HG03103 (cell line): ENCODE data around the gene VPS13D.

ENCODE experiments used
- ATAC-seq: cut with Tn5 transposase; IDR thresholded peaks from one replicate; pipeline ENCODE4 v1.9.1; 2021; ENCODE audit warnings: low read depth; ENCODE audit not compliant: unreplicated experiment

Gene VPS13D

GRCh38 chr1:12397462-12398450 lies 167.9 kb downstream of the VPS13D start:
- no peak for ATAC-seq

GRCh38 chr1:12398479-12398878 lies 168.6 kb downstream of the VPS13D start:
- ATAC-seq = no peak

- ATAC-seq = no peak
Measured at GRCh38 chr1:12400027-12400693, 170.3 kb downstream of the VPS13D start.

- no peak for ATAC-seq
Measured at GRCh38 chr1:12402159-12402673, 172.4 kb downstream of the VPS13D start.

GRCh38 chr1:12402842-12403241 lies 173.0 kb downstream of the VPS13D start:
- no peak for ATAC-seq

GRCh38 chr1:12404918-12405317 lies 175.1 kb downstream of the VPS13D start:
- ATAC-seq = no peak

GRCh38 chr1:12405325-12406210 lies 175.7 kb downstream of the VPS13D start:
- no peak for ATAC-seq

- ATAC-seq = no peak
Measured at GRCh38 chr1:12406211-12407021, 176.6 kb downstream of the VPS13D start.

GRCh38 chr1:12407050-12407961 lies 177.5 kb downstream of the VPS13D start:
- no peak for ATAC-seq

GRCh38 chr1:12407962-12408454 lies 178.2 kb downstream of the VPS13D start:
- no peak for ATAC-seq

GRCh38 chr1:12408662-12409061 lies 178.8 kb downstream of the VPS13D start:
- ATAC-seq = no peak

- ATAC-seq = no peak
Measured at GRCh38 chr1:12409681-12410080, 179.9 kb downstream of the VPS13D start.

GRCh38 chr1:12410351-12410750 lies 180.5 kb downstream of the VPS13D start:
- ATAC-seq = no peak

- no peak for ATAC-seq
Measured at GRCh38 chr1:12411098-12411497, 181.3 kb downstream of the VPS13D start.

- ATAC-seq = no peak
Measured at GRCh38 chr1:12411747-12412146, 181.9 kb downstream of the VPS13D start.

GRCh38 chr1:12412439-12412838 lies 182.6 kb downstream of the VPS13D start:
- ATAC-seq = no peak

- ATAC-seq = no peak
Measured at GRCh38 chr1:12413664-12414410, 184.0 kb downstream of the VPS13D start.
